H9 (cell line): ENCODE results near the gene SCN1A. TPM values are rescaled to one million over a fixed set of nuclear protein-coding genes. Genes with fewer than 3 reads are reported as not detected.
A peak's percentile ranks its signal among the peaks of the same experiment; 100 is the strongest.
"Not testable (repeated sequence)": the region's sequence is repeated elsewhere in the genome, so short reads cannot be mapped to it uniquely, and the experiment has no call there.

Experiments
- DNase-seq: peaks from one replicate; pipeline ENCODE4 v3.0.0-alpha.2; 2017
- H2AFZ ChIP-seq: one replicate; pipeline ENCODE4 v1.6.1; 2013; ENCODE audit warnings: mild to moderate bottlenecking, low read length, control low read depth, moderate library complexity
- H2AK5ac ChIP-seq: 2 replicates; pipeline ENCODE4 v1.6.1; 2013; ENCODE audit warnings: low read length, control low read depth, mixed read lengths; ENCODE audit not compliant: insufficient read length
- H2BK120ac ChIP-seq: one replicate; pipeline ENCODE4 v1.6.1; 2013; ENCODE audit warnings: low read depth, mild to moderate bottlenecking, low read length, control low read depth, inconsistent platforms; ENCODE audit not compliant: poor library complexity, severe bottlenecking
- H2BK12ac ChIP-seq: 2 replicates; pipeline ENCODE4 v1.6.1; 2013; ENCODE audit warnings: low read length, control low read depth, mixed read lengths, low read depth; ENCODE audit not compliant: insufficient read length
- H2BK15ac ChIP-seq: 2 replicates; pipeline ENCODE4 v1.6.1; 2013; ENCODE audit warnings: low read depth, low read length, control low read depth
- H2BK20ac ChIP-seq: one replicate; pipeline ENCODE4 v1.6.1; 2013; ENCODE audit warnings: low read depth, mild to moderate bottlenecking, low read length, control low read depth, inconsistent platforms; ENCODE audit not compliant: poor library complexity, severe bottlenecking
- H2BK5ac ChIP-seq: 2 replicates; pipeline ENCODE4 v1.6.1; 2013; ENCODE audit warnings: low read length, control low read depth, mixed read lengths; ENCODE audit not compliant: insufficient read length
- H3K14ac ChIP-seq: 2 replicates; pipeline ENCODE4 v1.6.1; 2013; ENCODE audit warnings: low read length, control low read depth; ENCODE audit not compliant: insufficient read depth
- H3K18ac ChIP-seq: 2 replicates; pipeline ENCODE4 v1.6.1; 2013; ENCODE audit warnings: low read depth, mild to moderate bottlenecking, mixed read lengths, low read length, control low read depth; ENCODE audit not compliant: insufficient read length
- H3K23ac ChIP-seq: 2 replicates; pipeline ENCODE4 v1.6.1; 2013; ENCODE audit warnings: low read length, control low read depth, mixed read lengths, low read depth; ENCODE audit not compliant: insufficient read length
- H3K23me2 ChIP-seq: 2 replicates; pipeline ENCODE4 v1.6.1; 2013; ENCODE audit warnings: low read depth, mild to moderate bottlenecking, mixed read lengths, low read length, control low read depth; ENCODE audit not compliant: insufficient read length, poor library complexity, severe bottlenecking
- H3K27ac ChIP-seq: 2 replicates; pipeline ENCODE4 v1.5.1; 2013; ENCODE audit warnings: low read length, control low read depth, mixed read lengths, low read depth; ENCODE audit not compliant: insufficient read length
- H3K27me3 ChIP-seq: 2 replicates; pipeline ENCODE4 v1.6.1; 2013; ENCODE audit warnings: low read length, control low read depth, inconsistent platforms; ENCODE audit not compliant: insufficient read depth
- H3K4ac ChIP-seq: 2 replicates; pipeline ENCODE4 v1.6.1; 2013; ENCODE audit warnings: low read depth, mild to moderate bottlenecking, control low read depth, inconsistent platforms, low read length, moderate library complexity
- H3K4me1 ChIP-seq: 2 replicates; pipeline ENCODE4 v1.6.1; 2013; ENCODE audit warnings: low read length, control low read depth, inconsistent platforms; ENCODE audit not compliant: insufficient read depth
- H3K4me2 ChIP-seq: 2 replicates; pipeline ENCODE4 v1.6.1; 2013; ENCODE audit warnings: low read length, control low read depth, mixed read lengths; ENCODE audit not compliant: insufficient read length, insufficient read depth
- H3K56ac ChIP-seq: 2 replicates; pipeline ENCODE4 v1.6.1; 2013; ENCODE audit warnings: low read depth, mild to moderate bottlenecking, mixed read lengths, low read length, control low read depth; ENCODE audit not compliant: insufficient read length
- H3K79me1 ChIP-seq: 2 replicates; pipeline ENCODE4 v1.6.1; 2013; ENCODE audit warnings: low read depth, mild to moderate bottlenecking, moderate library complexity, low read length, control low read depth, inconsistent platforms; ENCODE audit not compliant: insufficient read depth, poor library complexity, severe bottlenecking
- H3K79me2 ChIP-seq: 2 replicates; pipeline ENCODE4 v1.6.1; 2013; ENCODE audit warnings: low read length, control low read depth, inconsistent platforms; ENCODE audit not compliant: insufficient read depth
- H3K9ac ChIP-seq: 2 replicates; pipeline ENCODE4 v1.6.1; 2013; ENCODE audit warnings: low read length, control low read depth, mixed read lengths; ENCODE audit not compliant: insufficient read length; ENCODE audit errors: extremely low read depth
- H3K9me3 ChIP-seq: one replicate; pipeline ENCODE4 v1.6.1; 2013; ENCODE audit warnings: low read depth, low read length, inconsistent platforms; ENCODE audit not compliant: control insufficient read depth
- H3T11ph ChIP-seq: one replicate; pipeline ENCODE4 v1.6.1; 2013; ENCODE audit warnings: mild to moderate bottlenecking, low read length, control low read depth, inconsistent platforms
- H4K20me1 ChIP-seq: one replicate; pipeline ENCODE4 v1.6.1; 2013; ENCODE audit not compliant: control insufficient read depth, insufficient read length, insufficient read depth
- H4K5ac ChIP-seq: 2 replicates; pipeline ENCODE4 v1.6.1; 2013; ENCODE audit warnings: low read depth, mild to moderate bottlenecking, mixed read lengths, low read length, control low read depth; ENCODE audit not compliant: insufficient read length
- H4K8ac ChIP-seq: replicated peaks from 2 replicates; pipeline ENCODE4 v1.6.1; 2013; ENCODE audit warnings: low read length, control low read depth, mixed read lengths, low read depth; ENCODE audit not compliant: insufficient read length
- H4K91ac ChIP-seq: 2 replicates; pipeline ENCODE4 v1.6.1; 2013; ENCODE audit warnings: low read depth, mild to moderate bottlenecking, moderate library complexity, mixed read lengths, low read length, control low read depth; ENCODE audit not compliant: insufficient read length
- H3K27ac Mint-ChIP-seq, 3 experiments: 2 replicates in 2 of 3; 3 replicates in 1 of 3; pipeline ENCODE4 v1.8.0; 2020 to 2021; ENCODE audit warnings: mixed read lengths in 3 of 3, mild to moderate bottlenecking in 1 of 3, moderate library complexity in 1 of 3
- H3K27me3 Mint-ChIP-seq: 2 replicates; pipeline ENCODE4 v1.8.0; 2021; ENCODE audit warnings: low read depth, mild to moderate bottlenecking, moderate library complexity, mixed read lengths
- H3K36me3 Mint-ChIP-seq, 3 experiments: 2 replicates in 2 of 3; 3 replicates in 1 of 3; pipeline ENCODE4 v1.8.0; 2020 to 2021; ENCODE audit warnings: low read depth in 3 of 3, mixed read lengths in 3 of 3; ENCODE audit not compliant: insufficient read depth in 1 of 3
- H3K4me1 Mint-ChIP-seq, 2 experiments: 2 replicates each; pipeline ENCODE4 v1.8.0; 2020; ENCODE audit warnings: mixed read lengths in 2 of 2
- H3K4me3 Mint-ChIP-seq, 2 experiments: 2 replicates in 1 of 2; 3 replicates in 1 of 2; pipeline ENCODE4 v1.8.0; 2020 to 2021; ENCODE audit warnings: mild to moderate bottlenecking in 2 of 2, mixed read lengths in 2 of 2, moderate library complexity in 1 of 2
- H3K9me3 Mint-ChIP-seq, 2 experiments: 2 replicates in 1 of 2; 3 replicates in 1 of 2; pipeline ENCODE4 v1.8.0; 2020; ENCODE audit warnings: mild to moderate bottlenecking in 2 of 2, mixed read lengths in 2 of 2, moderate library complexity in 1 of 2
- CTCF ChIP-seq: fragments of 200-600 bp; sonication (generic); conservative IDR thresholded peaks from 3 replicates; pipeline ENCODE4 v1.8.0; 2021; ENCODE audit warnings: antibody characterized with exemption, mild to moderate bottlenecking
- total RNA-seq: library from RNA; stranded (reverse); gene quantifications from 2 replicates; pipeline ENCODE4 v1.2.1, GENCODE V29; 2021

SCN1A gene
- total RNA-seq, 1 experiment from 2014 or later, result 0.13 TPM

DNA sequence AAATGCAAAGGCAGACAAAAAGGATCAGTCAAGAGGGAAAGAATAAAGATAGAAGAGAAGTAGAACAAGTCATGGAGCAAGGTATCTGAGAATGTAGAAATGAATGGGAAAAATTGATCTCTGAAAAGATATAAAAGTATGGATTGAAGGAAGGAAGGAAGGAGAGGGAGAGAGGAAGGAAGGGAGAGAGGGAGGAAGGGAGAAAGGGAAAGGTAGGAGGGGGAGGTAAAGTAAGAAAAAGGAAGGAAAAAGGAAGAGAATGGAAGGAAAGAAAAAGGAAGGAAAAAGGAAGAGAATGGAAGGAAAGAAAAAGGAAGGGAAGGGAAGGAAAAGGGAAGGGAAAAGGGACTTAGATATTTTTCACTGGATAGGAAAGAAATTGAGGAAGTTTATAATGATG, 142.7 kb downstream of the SCN1A start:
- no peak overlapping the region for H2BK120ac ChIP-seq
- no peak overlapping the region for H2AFZ ChIP-seq
- no peak overlapping the region for H3K18ac ChIP-seq
- no peak for DNase-seq
- no peaks in the 10 kb centered on the region for H3K9me3 ChIP-seq
- Mint-ChIP-seq H3K36me3 (no peaks in the 10 kb centered on the region), H3K4me3 (no peak overlapping the region), H3K27ac (no peak overlapping the region), H3K27me3 (no peaks in the 10 kb centered on the region; the same call in 1 of the 2 replicates), H3K9me3 (no peaks in the 10 kb centered on the region), H3K4me1 (0 out of 4 replicates have a peak, but pooled peaks cover 0 to under 1% of the 10 kb centered on the region in 2 experiments)
- no peak overlapping the region for H3K56ac ChIP-seq
- H3K27me3 ChIP-seq, result no peaks in the 10 kb centered on the region; the same call in 1 of the 2 replicates
- H3K4me1 ChIP-seq, result no peaks in the 10 kb centered on the region
- H3K23me2 ChIP-seq, result no peaks in the 10 kb centered on the region
- no peak overlapping the region for H2AK5ac ChIP-seq
- no peaks in the 10 kb centered on the region for H3K79me1 ChIP-seq
- H2BK12ac ChIP-seq, result no peak overlapping the region
- H3K27ac ChIP-seq, result no peak overlapping the region
- no peak overlapping the region for H3K4me2 ChIP-seq
- H3K14ac ChIP-seq, result no peak overlapping the region
- H3K79me2 ChIP-seq, result no peaks in the 10 kb centered on the region
- no peak overlapping the region for H3K4ac ChIP-seq
- no peak overlapping the region for H3K23ac ChIP-seq
- no peak overlapping the region for H4K8ac ChIP-seq
- H3K9ac ChIP-seq, result no peak overlapping the region
- no peak overlapping the region for H3T11ph ChIP-seq
- H2BK5ac ChIP-seq, result no peak overlapping the region
- H2BK15ac ChIP-seq, result no peak overlapping the region
- no peaks in the 10 kb centered on the region for H4K20me1 ChIP-seq
- no peak overlapping the region for H2BK20ac ChIP-seq
- no peak for TF ChIP-seq CTCF
- no peak overlapping the region for H4K91ac ChIP-seq
- H4K5ac ChIP-seq, result no peak overlapping the region

- H3K23ac ChIP-seq, H3K79me2 ChIP-seq, H2AFZ ChIP-seq, H3T11ph ChIP-seq, H3K4me3 Mint-ChIP-seq, H3K4me1 Mint-ChIP-seq, H3K9ac ChIP-seq, H4K91ac ChIP-seq, H3K79me1 ChIP-seq, H2AK5ac ChIP-seq, H3K4me1 ChIP-seq, H3K27me3 Mint-ChIP-seq, H3K18ac ChIP-seq, H2BK20ac ChIP-seq, H3K4me2 ChIP-seq, H3K9me3 ChIP-seq, H2BK15ac ChIP-seq, H2BK5ac ChIP-seq, H2BK12ac ChIP-seq, H3K27me3 ChIP-seq, H3K4ac ChIP-seq, H3K36me3 Mint-ChIP-seq, H3K27ac ChIP-seq, DNase-seq, H3K56ac ChIP-seq, H3K9me3 Mint-ChIP-seq, H3K23me2 ChIP-seq, H4K8ac ChIP-seq, H3K14ac ChIP-seq, H4K5ac ChIP-seq, H2BK120ac ChIP-seq, H4K20me1 ChIP-seq: not testable (repeated sequence)
- H3K27ac Mint-ChIP-seq, result peak overlapping the region in 1 of 3 experiments; percentile 25; a peak in 1 of 7 replicates
Measured at GRCh38 chr2:165972161-165972560, 155.7 kb downstream of the SCN1A start.
